ENCODE measurements around the gene HEMK1. TPM values are rescaled to one million over a fixed set of nuclear protein-coding genes. Genes with fewer than 3 reads are reported as not detected.

The HEMK1 gene
- total and polyA plus RNA-seq, 2 donors (not counting 3 experiments of a cell fraction or from before 2014, with no cell fraction given) = 14.2 to 15.2 TPM

GRCh38 chr3:50571486-50571885 lies 2.2 kb downstream of the HEMK1 start:
- Histone ChIP-seq H3K4me3 (replicated peaks in 1 of 3; ENCODE audit: insufficient read depth in 1 of 3, low read depth in 1 of 3, low read length in 3 of 3) (no peak overlapping the region), H3K27ac (ENCODE audit: insufficient read depth, low read depth, low read length) (no peak overlapping the region), H3K9ac (replicated peaks; ENCODE audit: extremely low read depth, insufficient read depth, low read length) (no peak overlapping the region), H3K4me2 (ENCODE audit: insufficient read depth, low read length) (no peak overlapping the region), H4K20me1 (replicated peaks; ENCODE audit: control insufficient read depth, extremely low read depth, insufficient read depth, low read length) (no peaks in the 10 kb centered on the region), H3K36me3 (ENCODE audit: control insufficient read depth in 2 of 2, extremely low read depth in 1 of 2, insufficient read depth in 2 of 2, low read length in 2 of 2) (peaks cover 0 to 2% of the 10 kb centered on the region in 2 experiments), H3K9me1 (replicated peaks; ENCODE audit: control insufficient read depth, extremely low read depth, insufficient read depth, low read length) (no peaks in the 10 kb centered on the region), H3K4me1 (ENCODE audit: control insufficient read depth, extremely low read depth, insufficient read depth, low read length) (peaks cover 10% of the 10 kb centered on the region), H3K79me2 (ENCODE audit: control insufficient read depth, insufficient read depth, low read length) (no peaks in the 10 kb centered on the region), H3K27me3 (ENCODE audit: control insufficient read depth in 2 of 2, insufficient read depth in 2 of 2, low read length in 2 of 2) (no peaks in the 10 kb centered on the region), H2AFZ (ENCODE audit: low read depth, low read length) (no peak overlapping the region), H3K9me3 (replicated peaks; ENCODE audit: control insufficient read depth, insufficient read depth, low read length) (no peaks in the 10 kb centered on the region)
- FAIRE-seq (no peak), DNase-seq (ENCODE audit: low read depth, low spot score) (no peak)
- ChIA-PET POLR2A (interaction anchor here (1.2 kb wide), 1 partner anchor 40 kb away, joined by 3 read pairs; the partner anchor contains the start of gene CISH), CTCF (interaction anchor here (0.6 to 6.0 kb wide), 8 partner anchors 15 to 826 kb away, joined by 3 to 105 read pairs (median 7); partner anchors contain the start of genes CISH and MAPKAPK3)
- no TSS peak for BruUV-seq (replicated peaks)
- intact Hi-C loops (cut with micrococcal nuclease) = no loop called here
- TF ChIP-seq MAX (IDR thresholded peaks at IDR 0.05; ENCODE audit: insufficient read depth, insufficient read length) = no peak
- TF ChIP-seq EZH2 (IDR thresholded peaks at IDR 0.05; ENCODE audit: borderline replicate concordance, low read depth, low read length, severe bottlenecking) = no peak
- no peak for TF ChIP-seq FOS (IDR thresholded peaks at IDR 0.05; ENCODE audit: borderline replicate concordance, insufficient read depth, low read length)
- no peak for TF ChIP-seq MYC (IDR thresholded peaks at IDR 0.05; ENCODE audit: low read depth, low read length)
- no peak for TF ChIP-seq POLR2AphosphoS5 (IDR thresholded peaks at IDR 0.05; ENCODE audit: insufficient read depth, low read depth, low read length)
- TF ChIP-seq POLR2A (IDR thresholded peaks at IDR 0.05; ENCODE audit: low read depth, low read length) = no peak
- no peak for TF ChIP-seq CTCF (IDR thresholded peaks at IDR 0.05; ENCODE audit: extremely low read depth in 1 of 2, insufficient read depth in 1 of 2, low read depth in 1 of 2, low read length in 2 of 2)
- TF ChIP-seq JUN (IDR thresholded peaks at IDR 0.05; ENCODE audit: borderline replicate concordance, insufficient read depth, insufficient read length, low read depth) = no peak
- no peak for TF ChIP-seq GATA2 (IDR thresholded peaks at IDR 0.05; ENCODE audit: insufficient read depth, insufficient read length, low read depth, low read length)
- dilution Hi-C loops (cut with MboI; ENCODE audit: extremely low pct_ligation_motif_present, low sequenced_read_pairs) = no loop called here
